H1 (cell line): ENCODE measurements around the gene ZNF440.
A peak's percentile ranks its signal among the peaks of the same experiment; 100 is the strongest.

ENCODE experiments used
- BCL11A ChIP-seq, 2 experiments: IDR thresholded peaks; one replicate each; pipeline ENCODE4 v1.6.1; 2011; ENCODE audit warnings: low read depth in 2 of 2, low read length in 2 of 2, mild to moderate bottlenecking in 2 of 2
- CHD2 ChIP-seq: IDR thresholded peaks from 2 replicates; pipeline ENCODE4 v1.6.1; 2012; ENCODE audit warnings: low read length, improper control_type of control experiment
- CTCF ChIP-seq, 3 experiments: IDR thresholded peaks; 1 replicate in 2 of 3; 2 replicates in 1 of 3; pipeline versions ENCODE4 v1.5.1 to v1.6.1; 2011; ENCODE audit warnings: low read length in 3 of 3, mild to moderate bottlenecking in 3 of 3, inconsistent platforms in 2 of 3, low read depth in 1 of 3, moderate library complexity in 1 of 3; ENCODE audit not compliant: insufficient read depth in 1 of 3; ENCODE audit errors: control extremely low read depth in 1 of 3
- GABPA ChIP-seq: IDR thresholded peaks from 2 replicates; pipeline ENCODE4 v1.6.1; 2011; ENCODE audit warnings: mild to moderate bottlenecking, low read length, moderate library complexity, borderline replicate concordance; ENCODE audit not compliant: insufficient read depth
- JUND ChIP-seq: IDR thresholded peaks from 2 replicates; pipeline ENCODE4 v1.6.1; 2011; ENCODE audit warnings: mild to moderate bottlenecking, improper control_type of control experiment, low read length
- KDM1A ChIP-seq: fragments of 200-600, 300-600 bp; sonication (generic); IDR thresholded peaks from 2 replicates; pipeline ENCODE4 v1.7.1; 2016; ENCODE audit warnings: mild to moderate bottlenecking, low read length, borderline replicate concordance
- MAX ChIP-seq: IDR thresholded peaks from 2 replicates; pipeline ENCODE4 v1.6.1; 2012; ENCODE audit warnings: inconsistent platforms
- POLR2A ChIP-seq, 2 experiments: IDR thresholded peaks; 1 replicate in 1 of 2; 2 replicates in 1 of 2; pipeline ENCODE4 v1.6.1; 2011; ENCODE audit warnings: low read depth in 2 of 2, low read length in 2 of 2, mild to moderate bottlenecking in 2 of 2; ENCODE audit errors: control extremely low read depth in 1 of 2
- TAF1 ChIP-seq: IDR thresholded peaks from 2 replicates; pipeline ENCODE4 v1.6.1; 2011; ENCODE audit warnings: mild to moderate bottlenecking, low read depth, low read length
- USF2 ChIP-seq: IDR thresholded peaks from 2 replicates; pipeline ENCODE4 v1.6.1; 2011; ENCODE audit warnings: low read length, improper control_type of control experiment

DNA sequence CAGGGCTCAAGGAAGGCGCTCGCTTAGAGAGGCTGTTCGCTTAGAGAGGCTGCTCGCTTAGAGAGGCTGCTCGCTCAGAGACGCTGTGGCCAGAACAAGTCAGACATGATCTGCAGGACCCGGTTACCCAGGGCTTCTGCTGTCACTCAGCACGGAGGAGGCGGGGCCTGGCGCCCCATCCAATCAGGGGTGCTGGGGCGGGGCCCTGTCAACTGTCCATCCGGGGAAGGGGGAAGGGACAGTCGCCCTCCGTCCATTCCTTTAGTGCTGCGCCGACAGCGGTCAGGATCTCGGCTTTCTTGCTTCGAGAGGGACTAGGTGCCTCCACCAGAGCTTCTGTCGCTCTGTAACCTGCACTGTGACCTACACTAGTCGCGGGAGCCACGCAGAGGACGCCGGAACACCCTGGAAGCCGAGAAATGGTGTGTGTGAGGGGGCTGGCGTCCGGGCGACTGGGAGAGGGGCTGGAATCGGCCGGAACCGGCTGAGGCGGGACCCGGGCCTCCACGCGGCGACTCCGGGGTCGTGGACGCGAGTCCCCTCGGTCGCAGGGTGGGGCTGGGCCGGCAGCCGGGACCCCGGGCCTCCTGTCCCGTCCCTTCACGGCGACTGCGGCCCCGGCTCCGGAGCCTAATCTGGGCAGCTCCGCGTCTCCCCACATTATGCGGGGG, at the start of gene ZNF440:
- TF ChIP-seq JUND (no peak), CTCF (IDR thresholded peaks at IDR 0.05; ENCODE audit: control extremely low read depth in 1 of 3, insufficient read depth in 1 of 3, low read depth in 1 of 3, low read length in 3 of 3) (no peak), POLR2A (IDR thresholded peaks at IDR 0.05; ENCODE audit: control extremely low read depth in 1 of 2, low read depth in 2 of 2, low read length in 2 of 2) (peak in 1 of 2 experiments; percentile 76; a peak in 2 of 3 replicates), KDM1A (no peak), USF2 (no peak), BCL11A (IDR thresholded peaks at IDR 0.05; ENCODE audit: low read depth in 2 of 2, low read length in 2 of 2) (no peak), CHD2 (peak; percentile 52; the same call in 1 of the 2 replicates), MAX (no peak), GABPA (no peak), TAF1 (peak; percentile 79; the same call in 1 of the 2 replicates)
